ENCODE data around the gene SAP130.

Gene SAP130

DNA sequence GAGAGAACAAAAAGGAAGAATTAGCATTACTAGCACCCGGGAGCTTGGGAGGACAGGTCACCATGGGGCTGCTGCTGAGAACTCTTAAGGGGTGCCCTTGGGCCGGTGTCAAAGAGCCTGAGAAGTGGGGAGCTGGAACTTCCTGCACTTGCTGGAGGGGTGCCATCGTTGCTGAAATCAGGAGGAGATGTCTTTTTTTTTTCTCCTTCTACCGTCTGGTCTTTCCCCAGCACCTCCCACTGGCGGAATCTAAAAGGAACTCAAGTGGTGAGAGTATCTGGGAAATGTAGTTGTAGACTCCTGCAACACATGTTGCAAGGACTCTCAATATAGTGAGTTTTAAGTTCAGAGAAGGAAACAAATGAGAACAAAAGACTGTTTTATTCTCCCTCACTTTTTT lies 136.0 kb downstream of the SAP130 start:
- Histone ChIP-seq H3K9ac (no peak overlapping the region), H2AFZ (no peak overlapping the region), H3K36me3 (ENCODE audit: control insufficient read depth, insufficient read depth, low read length) (no peaks in the 10 kb centered on the region), H3K4me1 (peaks cover 12% of the 10 kb centered on the region), H3K9me3 (ENCODE audit: control insufficient read depth, low read length) (no peaks in the 10 kb centered on the region), H3K4me3 (ENCODE audit: low read depth, low read length) (no peak overlapping the region), H3K27me3 (ENCODE audit: control insufficient read depth, insufficient read depth, low read length) (no peaks in the 10 kb centered on the region), H3K79me2 (no peaks in the 10 kb centered on the region), H3K4me2 (ENCODE audit: low read length) (no peak overlapping the region), H3K27ac (no peak overlapping the region)
- TF ChIP-seq CTCF (IDR thresholded peaks at IDR 0.05) = no peak

Measured in parathyroid adenoma (tissue), 2 donors.